Mesodermal cell (in vitro differentiated cells): Measurements from ENCODE around the gene DGKH.

Experiments used
- H3K27ac ChIP-seq: 2 replicates; pipeline ENCODE4 v1.7.0; 2013; ENCODE audit warnings: mild to moderate bottlenecking, low read depth, low read length, moderate library complexity; ENCODE audit not compliant: severe bottlenecking
- H3K36me3 ChIP-seq: 2 replicates; pipeline ENCODE4 v1.7.1; 2013; ENCODE audit warnings: mild to moderate bottlenecking, low read length, moderate library complexity; ENCODE audit not compliant: control insufficient read depth, insufficient read depth
- H3K4me1 ChIP-seq: one replicate; pipeline ENCODE4 v1.7.1; 2013; ENCODE audit warnings: mild to moderate bottlenecking, low read length; ENCODE audit not compliant: insufficient read depth, control insufficient read depth, poor library complexity, severe bottlenecking
- H3K4me3 ChIP-seq: 2 replicates; pipeline ENCODE4 v1.7.0; 2013; ENCODE audit warnings: low read length, control low read depth, mild to moderate bottlenecking; ENCODE audit not compliant: insufficient read depth, poor library complexity, severe bottlenecking; ENCODE audit errors: extremely low read depth
- H3K9me3 ChIP-seq: 2 replicates; pipeline ENCODE4 v1.7.1; 2013; ENCODE audit warnings: mild to moderate bottlenecking, low read length, moderate library complexity; ENCODE audit not compliant: control insufficient read depth
- whole genome bisulfite sequencing, 2 experiments: methylation state at CpG; one replicate each; pipeline ENCODE4 v1.1.5; 2013; ENCODE audit warnings: missing lambda C conversion rate in 2 of 2; ENCODE audit not compliant: insufficient coverage in 2 of 2; 5-methylcytosine and 5-hydroxymethylcytosine counted together

The DGKH gene

DNA sequence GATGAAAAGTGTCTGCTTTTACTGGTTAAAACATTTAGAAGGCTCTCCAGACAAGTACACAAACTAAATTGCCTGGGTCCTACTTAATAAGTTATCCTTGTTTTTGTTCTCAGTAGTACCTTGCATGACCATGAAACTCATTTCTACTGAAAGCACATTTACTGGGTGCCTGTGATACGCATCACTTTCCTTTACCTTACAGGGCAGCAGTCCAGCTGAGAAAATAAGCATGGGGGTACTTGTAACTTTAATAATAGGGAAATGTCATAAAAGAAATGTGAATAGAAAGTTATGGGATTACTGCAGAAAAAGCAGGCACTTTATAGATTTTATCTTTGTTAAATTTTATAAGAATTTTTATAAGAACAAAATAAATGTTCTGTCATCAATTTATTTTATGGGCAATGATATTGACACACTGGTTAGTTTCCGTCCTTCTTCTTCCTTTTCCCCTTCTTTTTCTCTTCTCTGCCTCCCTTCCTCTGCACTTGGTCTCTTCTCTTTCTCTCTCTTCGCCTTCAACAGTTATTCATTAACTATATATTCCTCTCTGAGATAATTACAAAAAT, 116.2 kb downstream of the DGKH start:
- Histone ChIP-seq H3K36me3 (peaks cover 32% of the 10 kb centered on the region), H3K4me1 (no peaks in the 10 kb centered on the region), H3K9me3 (no peaks in the 10 kb centered on the region), H3K27ac (no peak overlapping the region), H3K4me3 (no peak overlapping the region)
- 80 to 83% methylated on average over 1 of the region's 3 CpGs for WGBS, 2 experiments

DNA sequence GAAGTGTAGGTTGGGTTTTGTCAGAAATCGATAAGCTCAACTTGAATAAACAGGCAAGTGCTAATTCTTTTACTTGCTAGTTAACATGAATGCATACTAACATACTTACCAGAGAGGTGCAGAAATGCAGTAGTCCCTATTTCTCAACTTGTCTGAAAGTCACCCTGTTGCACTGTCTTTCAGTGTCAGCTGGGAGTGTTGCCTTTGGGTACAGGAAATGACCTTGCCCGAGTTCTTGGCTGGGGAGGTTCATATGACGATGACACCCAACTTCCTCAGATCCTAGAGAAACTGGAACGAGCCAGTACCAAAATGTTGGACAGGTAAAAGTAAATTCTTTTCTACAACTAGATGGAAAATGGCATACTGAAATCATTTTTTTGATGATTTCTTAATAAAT, 120.0 kb downstream of the DGKH start:
- H3K4me3 ChIP-seq: no peak overlapping the region
- no peaks in the 10 kb centered on the region for H3K4me1 ChIP-seq
- H3K36me3 ChIP-seq: peaks cover 19% of the 10 kb centered on the region
- no peak overlapping the region for H3K27ac ChIP-seq
- WGBS, 2 experiments: 83% methylated on average over 2 of the region's 4 CpGs; no CpG with 5 or more reads in 1 of the 2 experiments
- H3K9me3 ChIP-seq: no peaks in the 10 kb centered on the region

DNA sequence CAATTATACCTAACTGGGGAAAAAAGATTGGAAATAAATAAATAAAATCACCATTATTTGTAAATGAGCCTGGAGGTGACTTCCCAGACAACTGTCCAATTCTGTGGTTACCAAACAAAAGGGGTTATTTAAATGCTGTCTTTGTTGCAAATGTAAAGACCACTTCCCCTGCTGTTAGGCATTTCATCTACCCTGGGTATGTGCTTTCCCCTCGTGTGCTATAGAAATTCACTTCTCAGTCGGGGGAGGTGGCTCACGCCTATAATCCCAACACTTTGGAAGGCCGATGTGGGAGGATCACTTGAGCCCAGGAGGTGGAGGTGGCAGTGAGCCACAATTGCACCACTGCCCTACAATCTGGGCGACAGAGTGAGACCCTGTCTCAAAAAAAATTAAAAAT, 121.6 kb downstream of the DGKH start:
- Histone ChIP-seq H3K4me3 (no peak overlapping the region), H3K4me1 (no peaks in the 10 kb centered on the region), H3K27ac (no peak overlapping the region), H3K9me3 (no peaks in the 10 kb centered on the region), H3K36me3 (peaks cover 19% of the 10 kb centered on the region)
- 28% methylated on average over 2 of the region's 5 CpGs; no CpG with 5 or more reads in 1 of the 2 experiments for WGBS, 2 experiments

DNA sequence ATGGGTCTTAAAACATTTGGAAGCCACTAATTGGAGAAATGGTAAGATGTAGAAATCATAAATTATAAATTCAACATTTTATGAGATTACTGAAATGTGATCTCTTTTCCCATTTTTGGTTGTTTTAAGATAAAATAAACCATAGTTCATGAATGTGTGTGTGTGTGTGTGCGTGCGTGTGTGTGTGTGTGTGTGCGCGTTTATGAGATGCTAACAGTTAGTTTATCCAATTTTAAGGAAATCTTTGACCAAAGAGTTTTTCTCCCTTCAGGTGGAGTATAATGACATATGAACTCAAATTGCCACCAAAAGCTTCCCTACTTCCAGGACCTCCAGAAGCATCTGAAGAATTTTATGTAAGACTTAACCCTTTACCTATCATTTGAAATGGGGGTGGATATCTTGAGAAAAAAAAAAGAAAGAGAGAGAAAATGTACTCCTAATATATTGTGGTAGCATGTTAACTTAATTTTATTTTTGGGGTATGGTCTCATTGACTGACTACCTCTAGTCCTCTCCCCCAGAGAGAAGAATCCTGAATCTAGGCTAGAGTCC, 125.4 kb downstream of the DGKH start:
- Histone ChIP-seq H3K27ac (peak overlapping the region; percentile 75), H3K36me3 (peaks cover 8% of the 10 kb centered on the region), H3K9me3 (no peaks in the 10 kb centered on the region), H3K4me1 (peaks cover 3% of the 10 kb centered on the region), H3K4me3 (no peak overlapping the region)
- WGBS, 2 experiments: 80% methylated on average over 1 of the region's 4 CpGs; no CpG with 5 or more reads in 1 of the 2 experiments

DNA sequence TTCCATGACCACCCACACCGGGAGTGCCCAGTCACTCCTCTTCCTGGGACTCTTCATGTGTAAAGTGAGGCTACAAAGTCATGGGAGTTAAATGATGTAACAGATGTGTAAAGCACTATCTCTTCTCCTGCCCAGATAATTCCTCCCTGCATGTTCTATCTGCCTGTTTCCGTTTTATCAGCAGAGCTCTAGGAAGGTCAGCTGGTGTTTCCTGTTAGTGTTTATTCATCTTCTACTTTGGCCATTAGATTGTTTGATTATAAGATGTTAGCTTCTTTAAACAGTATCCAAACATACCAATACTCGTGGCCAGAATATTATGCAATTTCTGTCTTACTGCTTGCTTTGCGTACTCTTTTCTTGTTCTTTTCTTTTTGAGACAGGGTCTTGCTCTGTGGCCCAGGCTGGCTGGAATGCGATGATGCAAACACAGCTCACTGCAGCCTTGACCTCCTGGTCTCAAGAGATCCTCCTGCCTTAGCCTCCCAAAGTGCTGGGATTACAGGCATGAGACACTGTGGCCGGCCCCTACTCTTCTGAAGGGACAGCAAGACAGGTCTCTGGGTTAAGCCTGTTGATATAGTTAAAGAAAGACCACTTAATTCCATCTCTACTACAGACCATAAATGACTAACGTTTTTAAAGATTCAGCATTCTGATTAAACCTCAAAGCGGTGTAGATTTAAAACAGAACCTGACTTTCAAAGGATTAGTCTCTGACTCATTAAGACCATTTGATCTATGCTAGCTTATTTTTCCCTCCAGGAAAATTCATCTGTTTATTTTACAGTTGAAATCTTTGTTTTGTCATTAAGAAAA, 126.1 kb downstream of the DGKH start:
- no peaks in the 10 kb centered on the region for H3K9me3 ChIP-seq
- H3K27ac ChIP-seq: peak overlapping the region; percentile 75
- H3K36me3 ChIP-seq: peaks cover 1% of the 10 kb centered on the region
- H3K4me3 ChIP-seq: no peak overlapping the region
- H3K4me1 ChIP-seq: peaks cover 3% of the 10 kb centered on the region
- 79 to 98% methylated on average over 4 to 5 of the region's 8 CpGs for WGBS, 2 experiments

DNA sequence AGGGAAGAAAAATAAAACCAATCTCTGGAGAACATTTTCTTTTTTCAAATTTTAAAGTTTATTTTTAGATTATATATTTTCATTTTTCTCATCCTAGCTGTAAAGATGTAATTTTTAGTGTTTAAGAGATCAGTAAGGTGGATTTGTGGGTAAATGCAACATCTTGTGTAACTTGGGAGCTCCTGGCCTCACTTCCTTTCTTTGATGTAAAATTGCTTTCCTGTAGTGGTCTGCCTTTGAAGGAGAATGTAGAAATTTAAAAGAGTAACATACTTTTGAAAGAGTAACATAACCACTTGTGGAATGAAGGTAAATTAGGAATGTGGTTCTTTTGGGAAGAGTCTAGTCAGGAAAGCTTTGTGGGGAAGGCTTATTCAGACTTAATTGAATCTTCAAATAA, 127.8 kb downstream of the DGKH start:
- H3K9me3 ChIP-seq: no peaks in the 10 kb centered on the region
- peaks cover 3% of the 10 kb centered on the region for H3K4me1 ChIP-seq
- H3K27ac ChIP-seq: no peak overlapping the region
- H3K4me3 ChIP-seq: no peak overlapping the region
- H3K36me3 ChIP-seq: peaks cover 12% of the 10 kb centered on the region

DNA sequence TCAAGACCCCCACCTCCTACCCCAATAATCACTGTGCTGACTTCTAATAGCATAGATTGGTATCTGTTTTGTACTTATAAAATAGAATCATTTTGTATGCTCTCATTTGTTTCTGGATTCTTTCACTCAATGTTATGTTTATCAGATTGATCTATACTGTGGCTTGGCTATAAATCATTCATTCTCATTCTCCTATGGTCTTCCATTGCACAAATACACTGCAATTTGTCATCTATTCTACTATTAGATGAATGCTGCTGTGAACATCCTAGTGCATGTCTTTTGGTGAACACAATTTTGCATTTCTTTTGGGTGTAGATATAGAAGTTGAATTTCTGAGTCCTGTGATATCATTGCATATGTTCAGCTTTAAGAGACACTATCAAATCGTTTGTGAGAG, 128.7 kb downstream of the DGKH start:
- WGBS, 2 experiments: 71 to 83% methylated on average over 1 of the region's 1 CpG
- H3K4me1 ChIP-seq: peaks cover 3% of the 10 kb centered on the region
- H3K9me3 ChIP-seq: no peaks in the 10 kb centered on the region

DNA sequence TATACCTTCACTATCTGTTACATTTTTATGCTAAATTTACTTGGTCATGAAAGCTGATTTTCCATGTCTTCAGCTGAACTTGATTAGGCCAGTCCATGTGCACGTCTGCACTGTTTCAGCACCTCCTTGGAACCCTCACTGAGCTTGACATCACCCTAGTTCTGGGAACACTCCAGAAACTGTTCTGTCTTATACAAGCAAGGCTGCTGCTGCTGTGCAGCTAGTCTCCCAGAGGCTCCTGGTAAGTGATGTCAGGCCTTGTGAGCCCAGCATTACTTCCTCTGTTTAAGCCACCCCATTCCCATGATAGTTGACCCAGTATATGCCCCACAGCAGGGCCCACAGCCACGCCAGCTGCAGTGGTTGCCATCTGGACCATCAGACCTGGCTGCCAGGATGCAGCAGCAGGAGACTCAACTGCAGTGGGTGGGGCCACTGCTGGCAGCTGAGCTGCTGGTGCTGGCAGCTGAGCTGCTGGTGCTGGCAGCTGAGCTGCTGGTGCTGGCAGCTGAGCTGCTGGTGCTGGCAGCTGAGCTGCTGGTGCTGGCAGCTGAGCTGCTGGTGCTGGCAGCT, 133.0 kb downstream of the DGKH start:
- H3K9me3 ChIP-seq: no peaks in the 10 kb centered on the region
- peaks cover 15% of the 10 kb centered on the region for H3K36me3 ChIP-seq
- no peak overlapping the region for H3K27ac ChIP-seq
- no peaks in the 10 kb centered on the region for H3K4me1 ChIP-seq
- 87 to 91% methylated on average over 1 to 2 of the region's 2 CpGs for WGBS, 2 experiments
- no peak overlapping the region for H3K4me3 ChIP-seq

More for the DNA sequence above, 128.7 kb downstream of the DGKH start:
- Histone ChIP-seq H3K27ac (no peak overlapping the region), H3K4me3 (no peak overlapping the region), H3K36me3 (peaks cover 15% of the 10 kb centered on the region)

DNA sequence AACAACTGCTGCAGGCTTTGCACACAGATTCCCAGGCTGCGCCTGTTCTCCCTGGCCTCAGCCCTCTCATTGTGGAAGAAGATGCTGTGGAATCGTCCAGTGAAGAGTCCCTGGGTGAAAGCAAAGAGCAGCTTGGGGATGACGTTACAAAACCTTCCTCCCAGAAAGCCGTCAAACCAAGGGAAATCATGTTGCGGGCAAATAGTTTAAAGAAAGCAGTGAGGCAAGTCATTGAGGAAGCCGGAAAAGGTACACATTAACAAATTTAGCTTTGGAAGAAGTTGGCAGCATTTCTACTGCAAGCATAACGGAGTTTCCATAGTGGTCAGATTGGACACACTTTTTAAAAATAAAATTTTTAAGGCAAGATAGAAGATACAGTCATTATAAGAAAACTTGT, 140.6 kb downstream of the DGKH start:
- 87 to 90% methylated on average over 5 to 6 of the region's 7 CpGs for WGBS, 2 experiments
- Histone ChIP-seq H3K9me3 (no peaks in the 10 kb centered on the region), H3K36me3 (peaks cover 10% of the 10 kb centered on the region)

DNA sequence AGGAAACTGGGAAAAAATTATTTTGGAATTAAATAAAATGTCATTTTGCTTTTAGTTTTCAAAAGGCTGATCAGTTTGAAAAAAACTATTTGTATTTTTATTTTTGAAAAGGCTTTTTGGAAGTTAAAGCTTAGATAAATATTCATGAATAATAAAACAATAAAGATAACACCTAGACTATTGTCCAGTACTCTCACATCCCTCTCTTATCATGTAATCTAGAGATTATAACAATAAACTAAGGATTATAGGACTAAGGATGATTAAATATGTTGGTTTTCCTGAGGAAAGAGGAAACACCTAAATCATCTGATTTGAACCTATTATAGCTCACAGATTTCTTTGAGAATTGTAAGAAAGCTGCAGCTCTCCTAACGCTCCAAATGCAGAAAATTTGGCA, 142.1 kb downstream of the DGKH start:
- no peak overlapping the region for H3K4me3 ChIP-seq
- no peaks in the 10 kb centered on the region for H3K4me1 ChIP-seq
- H3K9me3 ChIP-seq: no peaks in the 10 kb centered on the region
- H3K27ac ChIP-seq: no peak overlapping the region
- H3K36me3 ChIP-seq: peaks cover 18% of the 10 kb centered on the region
- WGBS, 2 experiments: 86 to 100% methylated on average over 1 of the region's 1 CpG

More for the DNA sequence above, 140.6 kb downstream of the DGKH start:
- Histone ChIP-seq H3K4me1 (no peaks in the 10 kb centered on the region), H3K27ac (no peak overlapping the region), H3K4me3 (no peak overlapping the region)
